Gastroesophageal sphincter (tissue), 4 donors: Measurements from ENCODE around the gene PEX10. TPM values are rescaled to one million over a fixed set of nuclear protein-coding genes. Genes with fewer than 3 reads are reported as not detected.

ENCODE experiments used
- ATAC-seq: fragments of 150-250 bp; one replicate; pipeline ENCODE4 v1.9.1; 2016; ENCODE audit warnings: mild to moderate bottlenecking, moderate library complexity
- H3K27ac ChIP-seq, 4 donors: fragments of 200-600 bp; sonication (generic) in 3 of 4; 1 replicate in 3 of 4; 2 replicates in 1 of 4; pipeline ENCODE4 v1.5.1; 2016 to 2019
- H3K27me3 ChIP-seq: fragments of 200-600 bp; sonication (generic); one replicate; pipeline ENCODE4 v1.5.1; 2019
- H3K36me3 ChIP-seq, 2 donors: fragments of 200-600 bp; sonication (generic); one replicate each; pipeline ENCODE4 v1.5.1; 2019; ENCODE audit warnings: control low read depth in 1 of 2
- H3K4me1 ChIP-seq, 3 donors: fragments of 200-600 bp; sonication (generic); 1 replicate in 2 of 3; 2 replicates in 1 of 3; pipeline ENCODE4 v1.5.1; 2016 to 2019; ENCODE audit warnings: control low read depth in 2 of 3
- H3K4me3 ChIP-seq, 2 donors: fragments of 200-600 bp; sonication (generic); one replicate each; pipeline ENCODE4 v1.5.1; 2019; ENCODE audit warnings: mild to moderate bottlenecking in 1 of 2, moderate library complexity in 1 of 2
- H3K9me3 ChIP-seq, 3 donors: fragments of 200-600 bp; sonication (generic); one replicate each; pipeline ENCODE4 v1.5.1; 2017 to 2019; ENCODE audit warnings: control low read depth in 2 of 3
- EP300 ChIP-seq: sonication (generic); formaldehyde crosslinking; IDR thresholded peaks from one replicate; pipeline ENCODE4 v1.6.1; 2017; ENCODE audit warnings: antibody characterized with exemption, mild to moderate bottlenecking
- POLR2A ChIP-seq, 2 donors: fragments of 450-650 bp; IDR thresholded peaks; one replicate each; pipeline ENCODE4 v1.6.1; 2017; ENCODE audit warnings: antibody characterized with exemption in 2 of 2, mild to moderate bottlenecking in 2 of 2, moderate library complexity in 1 of 2
- POLR2AphosphoS5 ChIP-seq: sonication (generic); formaldehyde crosslinking; IDR thresholded peaks from one replicate; pipeline ENCODE4 v1.6.1; 2017; ENCODE audit warnings: antibody characterized with exemption
- WGBS, 2 donors: methylation state at CpG; one replicate each; pipeline ENCODE4 v1.1.5; 2018; ENCODE audit warnings: low coverage in 1 of 2; 5-methylcytosine and 5-hydroxymethylcytosine counted together
- total RNA-seq, 4 donors: library from RNA; depleted of rRNA; stranded (reverse); fragments of >200 nt; gene quantifications; one replicate each; pipeline ENCODE4 v1.1.0, GENCODE V29; 2016
- TF ChIP-seq, protein P1 (sequence below), 4 experiments: fragments of 200-600 bp in 2 of 4; fragments of 450-650 bp in 2 of 4; sonication (generic) in 1 of 4; IDR thresholded peaks; one replicate each; pipeline ENCODE4 v1.5.1; 2017 to 2019; ENCODE audit warnings: antibody characterized with exemption in 4 of 4, mild to moderate bottlenecking in 2 of 4, moderate library complexity in 2 of 4

The PEX10 gene
- total RNA-seq, 4 donors from 2014 or later, result 18.2 to 30.0 (median 21.6) TPM

DNA sequence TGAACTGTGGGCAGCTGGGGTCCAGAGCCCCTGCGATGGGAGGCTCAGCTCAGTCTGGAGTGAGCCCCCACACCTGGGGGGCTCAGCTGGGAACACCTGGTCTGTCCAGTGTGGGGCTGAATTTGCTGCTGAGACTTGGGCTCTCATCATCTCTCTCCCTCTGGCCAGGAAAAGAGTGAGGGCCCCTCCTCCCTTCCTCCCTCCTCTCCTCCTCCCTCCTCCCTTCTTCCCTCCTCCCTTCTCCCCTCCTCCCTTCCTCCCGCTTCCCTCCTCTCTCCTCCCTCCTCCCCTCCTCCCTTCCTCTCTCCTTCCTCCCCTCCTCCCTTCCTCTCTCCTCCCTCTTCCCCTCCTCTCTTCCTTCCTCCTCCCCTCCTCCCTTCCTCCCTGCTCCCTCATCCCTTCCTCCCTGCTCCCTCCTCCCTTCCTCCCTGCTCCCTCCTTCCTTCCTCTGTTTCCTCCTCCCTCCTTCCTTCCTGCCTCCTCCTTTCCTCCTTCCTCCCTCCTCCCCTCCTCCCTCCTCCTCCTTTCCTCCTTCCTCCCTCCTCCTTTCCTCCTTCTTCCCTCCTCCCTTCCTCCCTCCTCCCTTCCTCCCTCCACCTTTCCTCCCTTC lies 23.5 kb upstream of the PEX10 start:
- H3K27ac ChIP-seq, result no peak overlapping the region
- no peak overlapping the region for H3K4me3 ChIP-seq
- no peak for ATAC-seq
- H3K36me3 ChIP-seq, result no peaks in the 10 kb centered on the region
- WGBS, 2 donors, result 40% methylated on average over 1 of the region's 2 CpGs; no CpG with 5 or more reads in 1 of the 2 donors
- H3K27me3 ChIP-seq, result peaks cover 91% of the 10 kb centered on the region
- TF ChIP-seq, protein P1, sequence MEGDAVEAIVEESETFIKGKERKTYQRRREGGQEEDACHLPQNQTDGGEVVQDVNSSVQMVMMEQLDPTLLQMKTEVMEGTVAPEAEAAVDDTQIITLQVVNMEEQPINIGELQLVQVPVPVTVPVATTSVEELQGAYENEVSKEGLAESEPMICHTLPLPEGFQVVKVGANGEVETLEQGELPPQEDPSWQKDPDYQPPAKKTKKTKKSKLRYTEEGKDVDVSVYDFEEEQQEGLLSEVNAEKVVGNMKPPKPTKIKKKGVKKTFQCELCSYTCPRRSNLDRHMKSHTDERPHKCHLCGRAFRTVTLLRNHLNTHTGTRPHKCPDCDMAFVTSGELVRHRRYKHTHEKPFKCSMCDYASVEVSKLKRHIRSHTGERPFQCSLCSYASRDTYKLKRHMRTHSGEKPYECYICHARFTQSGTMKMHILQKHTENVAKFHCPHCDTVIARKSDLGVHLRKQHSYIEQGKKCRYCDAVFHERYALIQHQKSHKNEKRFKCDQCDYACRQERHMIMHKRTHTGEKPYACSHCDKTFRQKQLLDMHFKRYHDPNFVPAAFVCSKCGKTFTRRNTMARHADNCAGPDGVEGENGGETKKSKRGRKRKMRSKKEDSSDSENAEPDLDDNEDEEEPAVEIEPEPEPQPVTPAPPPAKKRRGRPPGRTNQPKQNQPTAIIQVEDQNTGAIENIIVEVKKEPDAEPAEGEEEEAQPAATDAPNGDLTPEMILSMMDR (IDR thresholded peaks at IDR 0.05), result no peak
- TF ChIP-seq EP300, result no peak
- TF ChIP-seq POLR2A (IDR thresholded peaks at IDR 0.05), result no peak
- no peak for TF ChIP-seq POLR2AphosphoS5
- no peaks in the 10 kb centered on the region for H3K9me3 ChIP-seq
- H3K4me1 ChIP-seq, result no peaks in the 10 kb centered on the region

DNA sequence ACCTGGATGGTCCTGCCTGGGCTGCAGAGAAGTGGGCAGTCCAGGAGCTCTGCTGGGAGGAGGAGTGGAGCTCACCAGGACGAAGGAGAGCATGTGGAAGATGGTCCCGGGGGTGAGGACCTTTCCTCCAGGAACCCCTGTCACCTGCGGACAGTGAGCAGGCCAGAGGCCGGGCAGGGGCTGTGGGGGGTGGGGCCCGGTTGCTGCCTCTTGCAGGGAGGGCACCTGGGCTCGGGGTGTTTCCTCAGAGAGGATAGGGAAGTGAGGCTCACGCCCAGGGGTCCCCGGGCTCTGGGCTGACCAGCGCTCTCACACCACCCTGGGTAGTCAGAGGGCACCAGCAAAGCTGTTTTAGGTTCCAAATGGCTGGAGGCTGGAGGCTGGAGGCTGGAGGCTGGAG lies 22.7 kb upstream of the PEX10 start:
- H3K36me3 ChIP-seq, result no peaks in the 10 kb centered on the region
- H3K27me3 ChIP-seq, result peaks cover 93% of the 10 kb centered on the region
- H3K27ac ChIP-seq, result no peak overlapping the region
- no peak overlapping the region for H3K4me3 ChIP-seq
- no peak for TF ChIP-seq EP300
- no peak for TF ChIP-seq POLR2AphosphoS5
- TF ChIP-seq POLR2A (IDR thresholded peaks at IDR 0.05), result no peak
- TF ChIP-seq, protein P1 (IDR thresholded peaks at IDR 0.05), result no peak
- no CpG with 5 or more reads among the region's 9 CpGs for WGBS, 2 donors
- no peak for ATAC-seq
- peaks cover 0 to 2% (median 0%) of the 10 kb centered on the region in 3 donors for H3K9me3 ChIP-seq
- H3K4me1 ChIP-seq, result no peaks in the 10 kb centered on the region

DNA sequence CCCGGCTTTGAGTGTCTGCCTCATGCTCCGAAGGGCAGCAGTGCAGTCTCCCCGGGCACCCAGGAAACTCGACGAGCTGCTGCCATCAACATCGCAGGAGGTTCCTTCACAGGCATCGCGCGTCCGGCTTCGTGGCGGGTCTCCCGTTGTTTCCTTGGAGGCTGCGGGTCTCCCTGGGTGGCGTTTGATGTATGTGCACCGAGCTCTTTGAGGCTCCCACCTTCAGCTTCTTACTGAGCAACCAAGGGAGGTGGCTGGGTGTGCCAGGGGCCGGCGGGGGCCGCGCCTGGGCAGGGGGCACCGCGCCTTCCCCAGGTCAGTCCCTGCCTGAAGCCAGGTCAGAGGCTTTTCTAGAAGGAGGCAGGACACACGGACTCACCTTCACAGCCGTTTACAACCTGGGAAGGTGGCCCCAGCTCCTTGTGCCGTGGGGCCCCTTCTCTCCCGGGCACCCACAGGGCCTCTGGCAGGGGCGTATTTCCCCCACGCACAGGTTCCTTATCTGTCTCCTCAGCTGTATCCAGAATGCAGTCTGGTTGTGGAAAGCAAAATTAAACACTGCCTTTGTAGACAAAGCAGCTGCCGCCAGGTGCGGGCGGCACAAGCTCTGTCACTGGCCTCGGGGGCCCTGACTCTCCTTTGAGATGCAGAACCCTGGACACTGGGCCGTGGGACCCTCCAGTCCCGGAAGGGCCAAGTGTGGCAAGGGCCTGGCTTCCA lies 21.7 kb upstream of the PEX10 start:
- Histone ChIP-seq H3K4me3 (no peak overlapping the region), H3K27ac (no peak overlapping the region), H3K4me1 (no peaks in the 10 kb centered on the region), H3K27me3 (peaks cover 93% of the 10 kb centered on the region), H3K36me3 (no peaks in the 10 kb centered on the region), H3K9me3 (peaks cover 0 to 10% (median 0%) of the 10 kb centered on the region in 3 donors)
- no peak for TF ChIP-seq EP300
- no peak for TF ChIP-seq POLR2AphosphoS5
- no peak for TF ChIP-seq POLR2A (IDR thresholded peaks at IDR 0.05)
- TF ChIP-seq, protein P1 (IDR thresholded peaks at IDR 0.05), result no peak
- 83% methylated on average over 1 of the region's 34 CpGs; no CpG with 5 or more reads in 1 of the 2 donors for WGBS, 2 donors
- ATAC-seq, result no peak

DNA sequence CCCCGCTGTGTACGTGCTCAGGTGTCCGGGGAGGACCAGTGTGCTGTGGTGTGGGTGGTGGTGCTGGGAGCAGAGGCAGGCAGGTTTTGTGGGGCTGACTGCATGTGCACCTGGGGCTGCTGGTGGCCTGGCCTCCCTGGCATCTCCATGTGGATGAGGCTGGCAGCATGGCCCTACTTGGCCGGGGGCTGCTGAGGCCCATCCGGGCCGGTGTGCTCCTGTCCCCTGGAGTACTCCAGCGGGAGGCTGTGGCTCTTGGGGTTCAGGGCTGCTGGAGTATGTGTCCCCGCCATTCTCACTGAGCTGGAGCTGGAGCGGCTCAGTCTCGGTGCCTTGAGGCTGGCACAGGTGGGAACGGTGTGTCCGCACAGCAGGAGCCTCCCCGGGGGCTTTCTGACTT lies 20.8 kb upstream of the PEX10 start:
- Histone ChIP-seq H3K27ac (no peak overlapping the region), H3K4me1 (no peaks in the 10 kb centered on the region), H3K9me3 (peaks cover 0 to 10% (median 0%) of the 10 kb centered on the region in 3 donors), H3K27me3 (peaks cover 93% of the 10 kb centered on the region), H3K36me3 (no peaks in the 10 kb centered on the region), H3K4me3 (no peak overlapping the region)
- WGBS, 2 donors, result 66 to 80% methylated on average over 1 to 4 of the region's 13 CpGs
- no peak for ATAC-seq
- TF ChIP-seq POLR2A (IDR thresholded peaks at IDR 0.05) (no peak), POLR2AphosphoS5 (no peak), EP300 (no peak)
- TF ChIP-seq, protein P1 (IDR thresholded peaks at IDR 0.05), result no peak

DNA sequence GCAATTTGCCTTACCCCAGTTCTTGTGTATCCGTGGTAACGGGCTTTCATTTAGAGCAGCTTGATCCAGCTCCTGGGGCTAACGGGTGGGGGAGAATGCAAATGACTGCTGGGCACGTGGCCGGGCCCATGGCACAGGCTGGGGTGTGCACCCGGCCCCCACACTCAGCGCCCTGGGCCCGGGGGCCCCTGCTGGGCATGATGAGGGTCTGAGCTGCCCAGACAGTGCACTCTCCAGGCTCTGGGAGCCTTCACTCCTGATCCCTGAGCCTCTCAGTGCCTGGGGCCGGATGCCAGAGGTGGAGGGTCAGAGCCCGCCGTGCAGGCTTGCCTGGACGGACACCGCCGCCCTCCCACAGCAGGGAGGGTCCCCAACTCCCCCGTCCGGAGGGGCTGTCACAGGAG lies 20.1 kb upstream of the PEX10 start:
- TF ChIP-seq POLR2AphosphoS5 (no peak), POLR2A (IDR thresholded peaks at IDR 0.05) (no peak), EP300 (no peak)
- TF ChIP-seq, protein P1 (IDR thresholded peaks at IDR 0.05), result no peak
- ATAC-seq, result no peak
- no peaks in the 10 kb centered on the region for H3K4me1 ChIP-seq
- no peak overlapping the region for H3K27ac ChIP-seq
- no peaks in the 10 kb centered on the region for H3K36me3 ChIP-seq
- peaks cover 0 to 10% (median 0%) of the 10 kb centered on the region in 3 donors for H3K9me3 ChIP-seq
- H3K27me3 ChIP-seq, result peaks cover 94% of the 10 kb centered on the region
- no peak overlapping the region for H3K4me3 ChIP-seq
- WGBS, 2 donors, result 20% methylated on average over 1 of the region's 16 CpGs; no CpG with 5 or more reads in 1 of the 2 donors
